ENCODE data around the gene STK24. TPM values are rescaled to one million over a fixed set of nuclear protein-coding genes. Genes with fewer than 3 reads are reported as not detected.
A peak's percentile ranks its signal among the peaks of the same experiment; 100 is the strongest.

STK24 gene
- total RNA-seq, 1 donor from 2014 or later = 92.3 TPM

DNA sequence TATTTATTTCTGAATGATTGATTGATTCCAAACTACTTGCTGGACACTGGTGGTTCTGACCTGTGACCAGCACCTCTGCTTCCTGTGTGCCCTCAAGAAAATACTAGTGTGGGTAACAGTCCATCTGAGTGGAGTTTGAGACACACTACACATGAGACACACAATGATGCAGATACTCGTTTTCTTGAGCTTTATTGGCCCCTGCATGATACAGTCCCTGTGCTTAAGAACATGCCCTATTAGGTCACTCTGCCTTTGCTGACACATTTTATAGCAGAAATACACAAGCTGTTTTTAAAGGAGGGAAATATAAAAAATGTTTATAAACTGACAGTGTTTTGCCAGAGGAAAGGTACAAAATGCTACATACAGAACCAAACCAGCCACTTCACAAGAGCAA, 126.9 kb downstream of the STK24 start:
- DNase-seq (ENCODE audit: low spot score) = no peak
- H3K4me1 Mint-ChIP-seq (ENCODE audit: unreplicated experiment) = peaks cover 29% of the 10 kb centered on the region
- H3K9me3 Mint-ChIP-seq (ENCODE audit: unreplicated experiment) = no peaks in the 10 kb centered on the region
- peak overlapping the region; percentile 24 for H3K27ac Mint-ChIP-seq (ENCODE audit: unreplicated experiment)
- TF ChIP-seq, protein P1, sequence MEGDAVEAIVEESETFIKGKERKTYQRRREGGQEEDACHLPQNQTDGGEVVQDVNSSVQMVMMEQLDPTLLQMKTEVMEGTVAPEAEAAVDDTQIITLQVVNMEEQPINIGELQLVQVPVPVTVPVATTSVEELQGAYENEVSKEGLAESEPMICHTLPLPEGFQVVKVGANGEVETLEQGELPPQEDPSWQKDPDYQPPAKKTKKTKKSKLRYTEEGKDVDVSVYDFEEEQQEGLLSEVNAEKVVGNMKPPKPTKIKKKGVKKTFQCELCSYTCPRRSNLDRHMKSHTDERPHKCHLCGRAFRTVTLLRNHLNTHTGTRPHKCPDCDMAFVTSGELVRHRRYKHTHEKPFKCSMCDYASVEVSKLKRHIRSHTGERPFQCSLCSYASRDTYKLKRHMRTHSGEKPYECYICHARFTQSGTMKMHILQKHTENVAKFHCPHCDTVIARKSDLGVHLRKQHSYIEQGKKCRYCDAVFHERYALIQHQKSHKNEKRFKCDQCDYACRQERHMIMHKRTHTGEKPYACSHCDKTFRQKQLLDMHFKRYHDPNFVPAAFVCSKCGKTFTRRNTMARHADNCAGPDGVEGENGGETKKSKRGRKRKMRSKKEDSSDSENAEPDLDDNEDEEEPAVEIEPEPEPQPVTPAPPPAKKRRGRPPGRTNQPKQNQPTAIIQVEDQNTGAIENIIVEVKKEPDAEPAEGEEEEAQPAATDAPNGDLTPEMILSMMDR (IDR thresholded peaks at IDR 0.05; ENCODE audit: unreplicated experiment) = no peak
- H3K27me3 Mint-ChIP-seq (ENCODE audit: unreplicated experiment) = peaks cover 21% of the 10 kb centered on the region
- peaks cover 51% of the 10 kb centered on the region for H3K36me3 Mint-ChIP-seq (ENCODE audit: low read depth, unreplicated experiment)
- H3K4me3 Mint-ChIP-seq (ENCODE audit: unreplicated experiment) = no peak overlapping the region

DNA sequence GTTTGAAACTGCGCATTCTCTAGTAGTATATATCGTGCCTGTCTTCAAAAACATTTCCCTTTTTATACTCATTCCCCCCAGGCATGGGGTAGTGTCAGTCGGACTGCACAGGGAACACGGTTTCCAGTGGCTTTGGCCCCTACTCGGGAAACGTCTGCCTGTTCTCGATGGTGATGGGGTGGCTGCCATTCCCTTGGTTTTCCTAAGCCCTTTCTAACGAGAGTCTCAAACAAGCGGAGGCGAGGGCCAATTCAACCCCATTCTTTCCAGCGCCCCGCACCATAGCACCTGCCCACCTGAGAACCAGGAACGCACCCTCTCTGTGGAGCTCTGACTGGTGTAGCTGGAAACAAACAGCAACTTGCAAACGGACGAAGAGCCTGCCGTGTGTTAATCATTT, 127.6 kb downstream of the STK24 start:
- no peak for DNase-seq (ENCODE audit: low spot score)
- Mint-ChIP-seq H3K36me3 (ENCODE audit: low read depth, unreplicated experiment) (peaks cover 44% of the 10 kb centered on the region), H3K4me3 (ENCODE audit: unreplicated experiment) (peak overlapping the region; percentile 51), H3K27ac (ENCODE audit: unreplicated experiment) (peak overlapping the region; percentile 24), H3K27me3 (ENCODE audit: unreplicated experiment) (peaks cover 23% of the 10 kb centered on the region), H3K4me1 (ENCODE audit: unreplicated experiment) (peaks cover 27% of the 10 kb centered on the region), H3K9me3 (ENCODE audit: unreplicated experiment) (no peaks in the 10 kb centered on the region)
- TF ChIP-seq, protein P1 (IDR thresholded peaks at IDR 0.05; ENCODE audit: unreplicated experiment) = no peak

GRCh38 chr13:98448642-98448928, 128.3 kb downstream of the STK24 start:
- H3K4me1 Mint-ChIP-seq (ENCODE audit: unreplicated experiment) = peaks cover 28% of the 10 kb centered on the region
- DNase-seq (ENCODE audit: low spot score) = no peak
- H3K4me3 Mint-ChIP-seq (ENCODE audit: unreplicated experiment) = no peak overlapping the region
- peaks cover 47% of the 10 kb centered on the region for H3K36me3 Mint-ChIP-seq (ENCODE audit: low read depth, unreplicated experiment)
- H3K27ac Mint-ChIP-seq (ENCODE audit: unreplicated experiment) = peak overlapping the region; percentile 39
- H3K27me3 Mint-ChIP-seq (ENCODE audit: unreplicated experiment) = peaks cover 24% of the 10 kb centered on the region
- H3K9me3 Mint-ChIP-seq (ENCODE audit: unreplicated experiment) = no peaks in the 10 kb centered on the region
- TF ChIP-seq, protein P1 (IDR thresholded peaks at IDR 0.05; ENCODE audit: unreplicated experiment) = peak; percentile 10

- Mint-ChIP-seq H3K9me3 (ENCODE audit: unreplicated experiment) (no peaks in the 10 kb centered on the region), H3K4me3 (ENCODE audit: unreplicated experiment) (no peak overlapping the region), H3K4me1 (ENCODE audit: unreplicated experiment) (peaks cover 32% of the 10 kb centered on the region), H3K27ac (ENCODE audit: unreplicated experiment) (peak overlapping the region; percentile 39), H3K36me3 (ENCODE audit: low read depth, unreplicated experiment) (peaks cover 47% of the 10 kb centered on the region), H3K27me3 (ENCODE audit: unreplicated experiment) (peaks cover 25% of the 10 kb centered on the region)
- TF ChIP-seq, protein P1 (IDR thresholded peaks at IDR 0.05; ENCODE audit: unreplicated experiment) = peak; percentile 72
- DNase-seq (ENCODE audit: low spot score) = peak; percentile 72
Measured at GRCh38 chr13:98447881-98448641, 128.8 kb downstream of the STK24 start.

DNA sequence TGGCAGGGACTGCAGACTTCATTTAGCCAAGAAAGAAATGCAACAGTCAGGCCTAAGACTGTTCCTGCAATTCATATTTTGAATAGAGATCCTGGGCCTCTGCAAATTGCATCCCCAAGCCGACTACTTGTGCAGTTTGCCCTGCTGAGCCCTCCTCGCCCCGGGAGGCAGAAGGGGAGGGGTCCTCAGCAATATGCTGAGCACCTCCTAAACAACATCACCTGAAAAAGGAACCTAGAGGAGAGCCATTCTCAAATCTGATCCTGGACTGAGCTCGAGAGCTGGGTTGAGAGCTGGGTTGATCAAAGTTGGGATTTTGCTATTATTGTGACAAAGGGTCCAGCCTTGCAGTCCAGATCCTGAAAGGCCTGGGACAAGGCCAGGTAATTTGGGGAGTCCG, 129.8 kb downstream of the STK24 start:
- H3K9me3 Mint-ChIP-seq (ENCODE audit: unreplicated experiment) = no peaks in the 10 kb centered on the region
- DNase-seq (ENCODE audit: low spot score) = no peak
- TF ChIP-seq, protein P1 (IDR thresholded peaks at IDR 0.05; ENCODE audit: unreplicated experiment) = no peak
- H3K36me3 Mint-ChIP-seq (ENCODE audit: low read depth, unreplicated experiment) = peaks cover 43% of the 10 kb centered on the region
- H3K27me3 Mint-ChIP-seq (ENCODE audit: unreplicated experiment) = peaks cover 23% of the 10 kb centered on the region
- H3K4me3 Mint-ChIP-seq (ENCODE audit: unreplicated experiment) = peak overlapping the region; percentile 16
- H3K27ac Mint-ChIP-seq (ENCODE audit: unreplicated experiment) = no peak overlapping the region
- peaks cover 32% of the 10 kb centered on the region for H3K4me1 Mint-ChIP-seq (ENCODE audit: unreplicated experiment)

Data from endothelial cell (in vitro differentiated cells).